Stimulated activated memory B cell treated with anti-CD40 and anti-IgM and Interleukin-4, amounts not matched to agents 10 μg/mL and 1 μg/mL and 100 μg/mL, for 72 hours (primary cell): ENCODE measurements around the gene RUBCNL.
A peak's percentile ranks its signal among the peaks of the same experiment; 100 is the strongest.

Experiments used
- ATAC-seq: fragments of 150-1000 bp; cut with Tn5 transposase; 2 replicates; pipeline ENCODE4 v1.10.0; 2021
- H3K27ac Mint-ChIP-seq: one replicate; pipeline ENCODE4 v1.8.0; 2022; ENCODE audit warnings: mild to moderate bottlenecking, mixed read lengths
- H3K27me3 Mint-ChIP-seq: one replicate; pipeline ENCODE4 v1.8.0; 2022; ENCODE audit warnings: mixed read lengths
- H3K36me3 Mint-ChIP-seq: one replicate; pipeline ENCODE4 v1.8.0; 2022; ENCODE audit warnings: mixed read lengths
- H3K4me1 Mint-ChIP-seq: one replicate; pipeline ENCODE4 v1.8.0; 2022; ENCODE audit warnings: mixed read lengths
- H3K4me3 Mint-ChIP-seq: one replicate; pipeline ENCODE4 v1.8.0; 2022; ENCODE audit warnings: mild to moderate bottlenecking, moderate library complexity, mixed read lengths
- H3K9me3 Mint-ChIP-seq: one replicate; pipeline ENCODE4 v1.8.0; 2022; ENCODE audit warnings: mixed read lengths

Gene RUBCNL

GRCh38 chr13:46339035-46339666 lies 47.9 kb downstream of the RUBCNL start:
- peak; percentile 71 for ATAC-seq
- Mint-ChIP-seq H3K9me3 (peaks cover 5% of the 10 kb centered on the region), H3K27ac (peak overlapping the region; percentile 88), H3K4me3 (peak overlapping the region; percentile 30), H3K4me1 (peaks cover 70% of the 10 kb centered on the region), H3K36me3 (peaks cover 76% of the 10 kb centered on the region), H3K27me3 (no peaks in the 10 kb centered on the region)

GRCh38 chr13:46337700-46338099 lies 49.4 kb downstream of the RUBCNL start:
- Mint-ChIP-seq H3K4me1 (peaks cover 68% of the 10 kb centered on the region), H3K27ac (peak overlapping the region; percentile 88), H3K36me3 (peaks cover 69% of the 10 kb centered on the region), H3K9me3 (peaks cover 5% of the 10 kb centered on the region), H3K27me3 (no peaks in the 10 kb centered on the region), H3K4me3 (no peak overlapping the region)
- ATAC-seq: no peak

GRCh38 chr13:46334035-46334822 lies 52.8 kb downstream of the RUBCNL start:
- H3K4me3 Mint-ChIP-seq: no peak overlapping the region
- no peaks in the 10 kb centered on the region for H3K27me3 Mint-ChIP-seq
- peaks cover 5% of the 10 kb centered on the region for H3K9me3 Mint-ChIP-seq
- H3K36me3 Mint-ChIP-seq: peaks cover 39% of the 10 kb centered on the region
- H3K4me1 Mint-ChIP-seq: peaks cover 39% of the 10 kb centered on the region
- peak; percentile 14 for ATAC-seq
- H3K27ac Mint-ChIP-seq: peak overlapping the region; percentile 11

DNA sequence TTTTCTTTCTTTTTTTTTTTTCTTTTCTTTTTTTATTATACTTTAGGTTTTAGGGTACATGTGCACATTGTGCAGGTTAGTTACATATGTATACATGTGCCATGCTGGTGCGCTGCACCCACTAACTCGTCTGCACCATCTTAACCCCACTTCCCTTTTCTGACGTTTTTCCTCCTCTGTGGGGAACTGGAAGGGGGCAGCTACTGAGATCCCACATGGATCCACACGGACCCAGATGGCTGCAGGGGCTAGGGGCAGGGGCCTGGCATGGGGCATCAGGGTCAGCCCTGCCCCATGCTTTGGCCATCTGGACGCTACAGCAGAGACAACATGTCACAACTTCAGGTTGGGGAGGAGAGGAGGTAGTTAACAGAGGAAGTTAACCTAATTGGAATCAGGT lies 54.3 kb downstream of the RUBCNL start:
- Mint-ChIP-seq H3K4me3 (no peak overlapping the region), H3K27me3 (no peaks in the 10 kb centered on the region), H3K27ac (no peak overlapping the region), H3K4me1 (peaks cover 27% of the 10 kb centered on the region), H3K9me3 (peaks cover 5% of the 10 kb centered on the region), H3K36me3 (peaks cover 31% of the 10 kb centered on the region)
- ATAC-seq: no peak

DNA sequence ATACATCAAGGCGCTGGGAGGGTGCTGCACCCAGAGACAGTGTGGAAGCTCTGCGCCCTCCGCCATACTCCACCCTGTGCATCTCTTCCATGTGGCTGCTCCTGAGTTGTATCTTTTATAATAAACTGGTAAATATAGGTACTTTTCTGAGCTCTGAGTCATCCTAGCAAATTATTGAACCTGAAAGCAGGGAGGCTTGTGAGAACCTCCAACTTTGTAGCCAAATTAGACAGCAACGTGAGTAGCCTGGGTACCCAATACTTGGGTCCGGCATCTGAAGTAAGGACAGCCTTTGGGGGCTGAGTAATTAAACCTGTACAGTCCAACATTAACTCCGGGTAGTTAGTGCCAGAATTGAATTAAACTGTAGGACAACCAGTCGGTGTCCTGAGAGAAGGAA lies 57.4 kb downstream of the RUBCNL start:
- no peak for ATAC-seq
- Mint-ChIP-seq H3K27me3 (no peaks in the 10 kb centered on the region), H3K27ac (no peak overlapping the region), H3K4me1 (peaks cover 21% of the 10 kb centered on the region), H3K9me3 (no peaks in the 10 kb centered on the region), H3K36me3 (peaks cover 6% of the 10 kb centered on the region), H3K4me3 (no peak overlapping the region)

DNA sequence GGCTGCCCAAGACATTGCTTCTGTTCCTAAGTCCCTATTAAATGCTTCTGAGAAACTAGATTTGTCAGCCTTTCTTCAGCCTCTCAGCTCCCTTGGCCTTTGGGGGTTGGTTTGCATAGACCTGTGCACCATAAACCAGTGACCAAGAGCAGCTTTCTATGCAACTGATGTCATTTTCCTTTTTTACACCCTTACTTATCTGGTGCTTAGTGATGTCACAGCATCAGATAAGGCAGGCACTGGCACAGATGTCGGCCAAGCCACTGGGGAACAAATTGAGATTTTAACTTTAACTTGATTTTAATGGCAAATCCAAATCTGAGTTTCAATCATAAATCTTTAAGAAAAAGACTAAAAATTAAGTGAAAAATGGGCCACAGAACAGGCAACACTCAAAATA lies 59.8 kb downstream of the RUBCNL start:
- H3K27me3 Mint-ChIP-seq: no peaks in the 10 kb centered on the region
- H3K36me3 Mint-ChIP-seq: no peaks in the 10 kb centered on the region
- no peaks in the 10 kb centered on the region for H3K9me3 Mint-ChIP-seq
- no peak overlapping the region for H3K4me3 Mint-ChIP-seq
- H3K27ac Mint-ChIP-seq: no peak overlapping the region
- peaks cover 7% of the 10 kb centered on the region for H3K4me1 Mint-ChIP-seq
- ATAC-seq: no peak

GRCh38 chr13:46324976-46325375 lies 62.1 kb downstream of the RUBCNL start:
- no peak overlapping the region for H3K27ac Mint-ChIP-seq
- no peaks in the 10 kb centered on the region for H3K9me3 Mint-ChIP-seq
- H3K36me3 Mint-ChIP-seq: no peaks in the 10 kb centered on the region
- peaks cover 13% of the 10 kb centered on the region for H3K4me1 Mint-ChIP-seq
- H3K4me3 Mint-ChIP-seq: no peak overlapping the region
- H3K27me3 Mint-ChIP-seq: no peaks in the 10 kb centered on the region
- ATAC-seq: no peak

GRCh38 chr13:46321494-46322225 lies 65.4 kb downstream of the RUBCNL start:
- peaks cover 14% of the 10 kb centered on the region for H3K4me1 Mint-ChIP-seq
- H3K4me3 Mint-ChIP-seq: no peak overlapping the region
- H3K36me3 Mint-ChIP-seq: no peaks in the 10 kb centered on the region

GRCh38 chr13:46320821-46321220 lies 66.2 kb downstream of the RUBCNL start:
- ATAC-seq: no peak
- Mint-ChIP-seq H3K36me3 (no peaks in the 10 kb centered on the region), H3K27ac (no peak overlapping the region), H3K27me3 (no peaks in the 10 kb centered on the region), H3K9me3 (no peaks in the 10 kb centered on the region), H3K4me3 (no peak overlapping the region), H3K4me1 (peaks cover 14% of the 10 kb centered on the region)

More at GRCh38 chr13:46321494-46322225, 65.4 kb downstream of the RUBCNL start:
- Mint-ChIP-seq H3K27ac (no peak overlapping the region), H3K27me3 (no peaks in the 10 kb centered on the region), H3K9me3 (no peaks in the 10 kb centered on the region)
- ATAC-seq: peak; percentile 67

- H3K9me3 Mint-ChIP-seq: no peaks in the 10 kb centered on the region
- H3K27me3 Mint-ChIP-seq: no peaks in the 10 kb centered on the region
- ATAC-seq: no peak
- peaks cover 14% of the 10 kb centered on the region for H3K4me1 Mint-ChIP-seq
- H3K27ac Mint-ChIP-seq: no peak overlapping the region
- no peak overlapping the region for H3K4me3 Mint-ChIP-seq
- no peaks in the 10 kb centered on the region for H3K36me3 Mint-ChIP-seq
Measured at GRCh38 chr13:46320406-46320805, 66.6 kb downstream of the RUBCNL start.

GRCh38 chr13:46318986-46319385 lies 68.1 kb downstream of the RUBCNL start:
- no peaks in the 10 kb centered on the region for H3K36me3 Mint-ChIP-seq
- H3K4me1 Mint-ChIP-seq: peaks cover 15% of the 10 kb centered on the region
- ATAC-seq: no peak
- peaks cover under 1% of the 10 kb centered on the region for H3K9me3 Mint-ChIP-seq
- no peak overlapping the region for H3K27ac Mint-ChIP-seq
- no peak overlapping the region for H3K4me3 Mint-ChIP-seq
- H3K27me3 Mint-ChIP-seq: no peaks in the 10 kb centered on the region

- ATAC-seq: no peak
- H3K4me3 Mint-ChIP-seq: no peak overlapping the region
- H3K36me3 Mint-ChIP-seq: no peaks in the 10 kb centered on the region
- H3K4me1 Mint-ChIP-seq: peaks cover 20% of the 10 kb centered on the region
- H3K27ac Mint-ChIP-seq: no peak overlapping the region
- H3K9me3 Mint-ChIP-seq: peaks cover 4% of the 10 kb centered on the region
- no peaks in the 10 kb centered on the region for H3K27me3 Mint-ChIP-seq
Measured at GRCh38 chr13:46317120-46317519, 69.9 kb downstream of the RUBCNL start.

DNA sequence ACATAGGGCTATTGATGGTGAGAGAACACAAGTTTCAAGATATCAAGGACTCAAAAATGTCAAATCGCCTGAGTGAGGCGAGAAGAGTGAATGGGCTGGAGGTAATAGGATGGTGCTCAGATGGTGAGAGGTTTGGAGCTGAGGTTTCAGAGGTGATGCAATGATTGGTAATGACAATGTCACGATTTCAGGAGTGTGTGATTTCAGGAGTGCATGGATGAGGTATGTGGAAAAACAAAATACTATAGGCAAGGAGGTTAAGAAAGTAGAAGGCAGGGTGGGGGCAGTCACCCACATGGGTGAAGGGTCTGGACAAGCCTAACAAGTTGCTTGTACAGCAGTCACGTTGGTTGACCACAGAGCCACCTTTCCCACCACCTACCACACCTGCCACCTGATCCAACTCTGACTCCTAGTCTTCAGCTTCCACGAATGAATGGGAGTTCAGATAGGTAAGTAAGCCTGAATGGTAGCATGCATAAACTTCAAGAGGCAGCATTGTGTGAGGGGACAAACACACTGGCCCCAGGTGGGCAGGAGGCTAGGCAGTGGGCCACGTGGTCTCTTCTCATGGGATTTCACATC lies 71.5 kb downstream of the RUBCNL start:
- peaks cover 16% of the 10 kb centered on the region for H3K4me1 Mint-ChIP-seq
- H3K36me3 Mint-ChIP-seq: peaks cover 3% of the 10 kb centered on the region
- H3K4me3 Mint-ChIP-seq: no peak overlapping the region
- ATAC-seq: no peak
- H3K27ac Mint-ChIP-seq: no peak overlapping the region
- peaks cover 4% of the 10 kb centered on the region for H3K9me3 Mint-ChIP-seq
- peaks cover 2% of the 10 kb centered on the region for H3K27me3 Mint-ChIP-seq

- ATAC-seq: no peak
- Mint-ChIP-seq H3K4me3 (no peak overlapping the region), H3K4me1 (peaks cover 14% of the 10 kb centered on the region), H3K36me3 (peaks cover 8% of the 10 kb centered on the region), H3K9me3 (peaks cover 8% of the 10 kb centered on the region), H3K27me3 (peaks cover 8% of the 10 kb centered on the region), H3K27ac (no peak overlapping the region)
Measured at GRCh38 chr13:46315036-46315435, 72.0 kb downstream of the RUBCNL start.

DNA sequence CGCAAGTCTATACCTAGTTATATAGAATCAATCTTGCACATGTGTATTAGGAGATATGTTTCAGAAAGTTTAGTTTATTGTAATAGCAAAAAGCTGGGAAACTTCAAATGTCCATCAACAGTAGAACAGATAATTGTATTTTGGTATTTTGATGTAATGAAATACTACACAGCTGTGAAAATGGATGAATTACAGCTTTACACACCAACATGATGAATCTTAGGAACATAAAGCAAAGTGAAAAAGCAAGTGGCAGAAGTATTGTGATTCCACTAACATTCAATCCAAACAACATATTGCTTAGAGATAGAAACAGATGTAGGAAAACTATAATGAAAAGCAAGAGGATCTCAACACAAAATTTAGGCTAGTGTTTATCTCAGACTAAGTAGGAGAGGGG lies 72.5 kb downstream of the RUBCNL start:
- peaks cover 14% of the 10 kb centered on the region for H3K4me1 Mint-ChIP-seq
- no peak overlapping the region for H3K27ac Mint-ChIP-seq
- peaks cover 13% of the 10 kb centered on the region for H3K36me3 Mint-ChIP-seq
- H3K4me3 Mint-ChIP-seq: no peak overlapping the region
- H3K9me3 Mint-ChIP-seq: peaks cover 13% of the 10 kb centered on the region
- H3K27me3 Mint-ChIP-seq: peaks cover 12% of the 10 kb centered on the region
- no peak for ATAC-seq
